Mucosa of rectum (tissue), 2 donors: Measurements from ENCODE around the gene MME.
"Not testable (repeated sequence)": the region's sequence is repeated elsewhere in the genome, so short reads cannot be mapped to it uniquely, and the experiment has no call there.

Experiments
- H3K27ac ChIP-seq, 2 donors: one replicate each; pipeline ENCODE4 v1.7.0; 2013; ENCODE audit warnings: inconsistent platforms in 2 of 2, low read depth in 2 of 2, low read length in 2 of 2
- H3K27me3 ChIP-seq, 2 donors: one replicate each; pipeline ENCODE4 v1.7.0; 2013; ENCODE audit warnings: low read length in 2 of 2; ENCODE audit not compliant: control insufficient read depth in 2 of 2, insufficient read depth in 2 of 2
- H3K36me3 ChIP-seq, 2 donors: one replicate each; pipeline ENCODE4 v1.7.0; 2013; ENCODE audit warnings: low read length in 2 of 2; ENCODE audit not compliant: control insufficient read depth in 2 of 2, insufficient read depth in 2 of 2
- H3K4me1 ChIP-seq, 2 donors: one replicate each; pipeline ENCODE4 v1.7.0; 2013; ENCODE audit warnings: low read length in 2 of 2, mild to moderate bottlenecking in 1 of 2; ENCODE audit not compliant: control insufficient read depth in 2 of 2, insufficient read depth in 2 of 2
- H3K4me3 ChIP-seq, 2 donors: one replicate each; pipeline ENCODE4 v1.7.0; 2013; ENCODE audit warnings: low read length in 2 of 2
- H3K9ac ChIP-seq, 2 donors: one replicate each; pipeline ENCODE4 v1.7.0; 2013; ENCODE audit warnings: low read length in 2 of 2, low read depth in 1 of 2, mild to moderate bottlenecking in 1 of 2
- H3K9me3 ChIP-seq, 2 donors: one replicate each; pipeline ENCODE4 v1.7.0; 2013; ENCODE audit warnings: low read length in 2 of 2; ENCODE audit not compliant: control insufficient read depth in 2 of 2
- donor health status: healthy.
- donor health status: Normal muscosa, but diverticular disease.

The MME gene

DNA sequence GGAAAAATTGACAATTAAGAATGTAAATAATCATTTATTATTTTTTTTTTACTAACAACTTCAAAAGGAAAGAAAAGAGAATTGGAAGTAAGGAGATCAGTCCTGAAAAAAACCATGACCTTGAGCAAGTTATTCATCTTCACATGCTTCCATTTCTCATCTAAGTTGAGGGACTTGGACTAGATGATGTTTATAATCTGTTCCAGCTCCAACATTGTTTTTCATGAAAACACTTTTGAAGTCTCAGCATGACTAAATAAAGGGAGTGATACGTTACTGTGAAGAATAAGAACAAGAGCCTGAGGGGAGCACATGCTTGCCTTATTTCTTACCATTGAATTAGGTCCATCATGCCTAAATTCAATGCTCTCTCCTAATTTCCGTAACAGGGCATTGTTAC, 117.7 kb downstream of the MME start:
- no peaks in the 10 kb centered on the region for H3K27me3 ChIP-seq
- no peaks in the 10 kb centered on the region for H3K36me3 ChIP-seq
- no peaks in the 10 kb centered on the region for H3K4me1 ChIP-seq
- H3K9ac ChIP-seq: no peak overlapping the region
- H3K27ac ChIP-seq: no peak overlapping the region
- no peak overlapping the region for H3K4me3 ChIP-seq
- no peaks in the 10 kb centered on the region for H3K9me3 ChIP-seq

DNA sequence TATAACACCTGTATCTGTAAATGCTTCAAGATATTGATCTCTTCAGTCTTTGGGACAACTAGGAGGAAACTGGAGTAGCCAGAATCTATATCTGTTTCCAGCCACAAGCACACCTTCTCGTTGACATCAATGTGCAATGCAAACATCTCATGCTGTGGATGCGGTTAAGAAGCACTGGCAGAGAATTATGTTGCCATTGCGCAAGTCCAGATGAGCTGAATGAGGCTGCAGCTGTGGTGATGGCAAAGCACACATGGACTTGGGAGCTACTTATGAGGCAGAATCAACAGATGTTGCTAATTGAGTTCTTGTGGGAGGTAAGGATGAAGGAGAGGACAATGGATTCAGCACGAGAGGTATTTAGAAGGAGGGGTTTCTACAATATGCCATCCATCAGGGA, 122.5 kb downstream of the MME start:
- Histone ChIP-seq H3K27me3 (no peaks in the 10 kb centered on the region), H3K36me3 (no peaks in the 10 kb centered on the region), H3K4me1 (no peaks in the 10 kb centered on the region), H3K9me3 (no peaks in the 10 kb centered on the region), H3K4me3 (no peak overlapping the region), H3K27ac (no peak overlapping the region), H3K9ac (no peak overlapping the region)

DNA sequence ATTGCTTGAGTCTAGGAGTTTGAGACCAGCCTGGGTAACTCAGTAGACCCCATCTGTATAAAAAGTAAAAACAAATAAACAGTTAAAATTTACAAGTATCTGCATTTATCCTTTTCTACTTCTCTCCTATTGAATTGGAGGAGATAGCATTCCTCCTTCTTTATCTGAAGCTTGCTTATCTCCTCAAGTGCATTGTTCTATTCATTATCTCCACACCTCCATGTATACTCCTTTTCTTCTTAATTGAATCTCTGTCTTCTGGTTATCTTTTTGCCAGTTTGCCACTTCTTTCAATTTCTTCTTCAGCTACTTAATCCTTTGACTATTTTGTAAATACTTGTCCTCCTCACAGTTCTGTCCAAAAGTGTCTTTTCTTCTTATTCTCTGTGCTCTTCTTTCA, 124.7 kb downstream of the MME start:
- H3K27ac ChIP-seq: no peak overlapping the region
- H3K36me3 ChIP-seq: no peaks in the 10 kb centered on the region
- H3K9me3 ChIP-seq: no peaks in the 10 kb centered on the region
- no peak overlapping the region for H3K9ac ChIP-seq
- H3K4me1 ChIP-seq: no peaks in the 10 kb centered on the region
- H3K4me3 ChIP-seq: no peak overlapping the region
- H3K27me3 ChIP-seq: no peaks in the 10 kb centered on the region

DNA sequence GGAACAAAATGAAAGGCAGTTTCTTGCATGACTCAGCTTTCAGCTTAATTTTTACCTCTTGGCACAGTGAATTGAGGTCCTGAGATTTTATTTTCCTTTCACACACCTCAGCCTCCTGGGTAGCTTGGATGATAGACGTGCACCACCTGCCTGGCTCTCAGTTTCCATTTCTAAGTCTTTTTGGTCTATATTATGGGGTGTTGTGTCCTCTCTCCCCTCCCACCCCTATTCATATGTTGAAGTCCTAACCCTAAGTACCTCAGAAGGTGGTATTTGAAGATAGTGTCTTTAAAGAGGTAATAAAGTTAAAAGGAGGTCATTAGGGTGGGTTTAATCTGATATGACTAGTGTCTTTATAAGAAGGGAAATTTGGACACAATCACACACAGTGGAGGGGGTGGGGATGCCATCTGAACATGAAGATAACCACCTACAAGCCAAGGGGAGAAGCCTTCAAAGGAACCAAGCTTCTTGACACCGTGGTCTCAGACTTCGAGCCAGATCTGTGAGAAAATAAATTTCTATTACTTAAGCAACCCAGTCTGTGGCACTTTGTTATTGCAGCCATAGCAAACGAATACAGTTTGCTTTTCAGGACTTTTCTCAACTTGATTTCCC, 128.2 kb downstream of the MME start:
- Histone ChIP-seq H3K9me3 (no peaks in the 10 kb centered on the region), H3K9ac (no peak overlapping the region), H3K27ac (no peak overlapping the region), H3K4me1 (no peaks in the 10 kb centered on the region), H3K4me3 (no peak overlapping the region), H3K36me3 (no peaks in the 10 kb centered on the region), H3K27me3 (no peaks in the 10 kb centered on the region)

DNA sequence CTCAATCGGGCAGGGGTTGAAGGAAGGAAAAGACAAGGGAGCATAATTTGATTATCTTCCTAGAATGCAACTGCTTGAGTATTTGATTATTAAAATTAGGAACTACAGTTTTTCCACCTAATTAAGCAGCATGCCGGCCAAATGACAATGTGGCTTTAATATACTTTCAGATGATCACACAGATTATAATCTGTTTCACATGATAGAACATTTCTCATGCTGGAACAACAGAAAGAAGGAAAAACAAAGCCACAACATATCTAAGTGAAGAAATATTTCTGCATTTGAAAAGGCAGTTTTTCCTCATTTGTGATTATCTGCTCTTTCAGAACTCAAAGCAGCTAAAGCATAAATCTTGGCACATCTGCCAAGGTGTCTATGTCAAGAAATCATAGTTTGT, 130.6 kb downstream of the MME start:
- Histone ChIP-seq H3K27ac (no peak overlapping the region), H3K4me3 (no peak overlapping the region), H3K9me3 (no peaks in the 10 kb centered on the region), H3K27me3 (no peaks in the 10 kb centered on the region), H3K36me3 (no peaks in the 10 kb centered on the region), H3K4me1 (no peaks in the 10 kb centered on the region), H3K9ac (no peak overlapping the region)

DNA sequence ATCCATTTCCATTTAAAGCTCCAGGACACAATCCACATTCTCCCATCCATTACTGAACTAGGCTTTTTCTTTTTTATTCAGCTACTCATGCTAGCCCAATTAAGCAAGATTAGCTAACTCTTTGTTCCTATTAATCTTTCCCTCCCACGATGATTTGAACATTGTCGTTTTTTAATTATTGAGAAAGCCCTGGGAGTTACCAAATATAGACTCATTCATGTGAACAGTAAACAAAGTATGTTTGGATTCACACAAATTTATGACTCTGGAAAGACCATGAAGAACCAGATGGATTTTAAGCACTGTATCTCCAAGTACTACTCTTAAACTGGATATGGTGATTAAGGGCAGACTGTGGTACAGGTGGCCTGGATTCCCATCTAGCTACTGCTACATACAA, 131.1 kb downstream of the MME start:
- Histone ChIP-seq H3K9ac (no peak overlapping the region), H3K9me3 (no peaks in the 10 kb centered on the region), H3K27me3 (no peaks in the 10 kb centered on the region), H3K4me3 (no peak overlapping the region), H3K4me1 (no peaks in the 10 kb centered on the region), H3K36me3 (no peaks in the 10 kb centered on the region), H3K27ac (no peak overlapping the region)

DNA sequence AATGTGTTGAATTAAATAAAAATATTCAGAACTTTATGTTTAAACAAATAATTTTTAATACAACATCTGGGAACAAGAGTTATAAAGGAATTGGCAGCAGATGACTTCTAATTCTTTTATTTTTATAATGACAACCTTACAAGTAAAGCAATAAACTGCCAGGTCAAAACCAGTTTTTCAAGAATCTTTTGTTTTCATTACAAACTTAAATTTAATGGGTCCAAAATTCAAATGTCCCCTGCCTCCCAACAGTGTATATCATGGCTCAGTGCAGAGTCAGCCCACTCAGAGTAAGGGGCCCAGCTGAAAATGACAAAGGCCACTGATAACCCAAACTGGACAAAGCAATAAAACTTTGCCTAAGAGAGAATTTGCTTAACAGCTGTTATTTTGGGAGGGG, 131.8 kb downstream of the MME start:
- no peak overlapping the region for H3K27ac ChIP-seq
- no peaks in the 10 kb centered on the region for H3K4me1 ChIP-seq
- H3K9me3 ChIP-seq: no peaks in the 10 kb centered on the region
- H3K4me3 ChIP-seq: no peak overlapping the region
- H3K36me3 ChIP-seq: no peaks in the 10 kb centered on the region
- H3K27me3 ChIP-seq: no peaks in the 10 kb centered on the region
- H3K9ac ChIP-seq: no peak overlapping the region

DNA sequence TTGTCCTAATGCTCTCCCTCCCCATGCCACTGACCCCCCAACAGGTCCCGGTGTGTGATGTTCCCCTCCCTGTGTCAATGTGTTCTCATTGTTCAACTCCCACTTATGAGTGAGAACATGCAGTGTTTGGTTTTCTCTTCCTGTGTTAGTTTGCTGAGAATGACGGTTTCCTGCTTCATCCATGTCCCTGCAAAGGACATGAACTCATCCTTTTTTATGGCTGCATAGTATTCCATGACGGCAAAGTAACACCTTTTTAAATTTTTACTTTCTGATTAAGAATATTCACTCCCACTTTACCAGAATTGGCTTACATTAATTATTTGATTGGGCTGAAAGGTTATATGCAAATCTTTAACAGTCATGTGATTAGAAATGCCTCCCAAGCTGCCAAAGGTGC, 135.9 kb downstream of the MME start:
- not testable (repeated sequence) for H3K9me3 ChIP-seq, H3K4me3 ChIP-seq, H3K27ac ChIP-seq, H3K27me3 ChIP-seq, H3K4me1 ChIP-seq, H3K36me3 ChIP-seq, H3K9ac ChIP-seq

DNA sequence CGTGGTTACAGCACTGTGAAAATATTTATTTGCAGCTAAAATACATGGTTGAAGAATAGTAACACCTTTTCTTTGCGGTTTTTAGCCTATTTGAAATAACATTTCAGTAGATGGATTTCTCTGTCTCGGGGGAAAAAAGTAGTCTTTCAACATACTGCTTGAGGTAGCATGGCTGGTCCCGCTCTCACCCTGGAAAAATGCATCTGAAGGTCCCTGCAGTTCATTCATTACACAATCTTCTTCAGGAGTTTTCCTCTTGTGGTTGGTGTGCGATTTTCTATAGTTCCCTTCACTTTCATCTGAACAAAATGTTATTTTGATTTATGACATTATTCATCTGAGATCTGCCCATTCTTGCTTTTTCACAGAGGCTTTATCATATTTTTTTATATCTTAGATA, 137.5 kb downstream of the MME start:
- Histone ChIP-seq H3K9ac (no peak overlapping the region), H3K9me3 (no peaks in the 10 kb centered on the region), H3K27me3 (no peaks in the 10 kb centered on the region), H3K36me3 (no peaks in the 10 kb centered on the region), H3K4me1 (no peaks in the 10 kb centered on the region), H3K4me3 (no peak overlapping the region), H3K27ac (no peak overlapping the region)

DNA sequence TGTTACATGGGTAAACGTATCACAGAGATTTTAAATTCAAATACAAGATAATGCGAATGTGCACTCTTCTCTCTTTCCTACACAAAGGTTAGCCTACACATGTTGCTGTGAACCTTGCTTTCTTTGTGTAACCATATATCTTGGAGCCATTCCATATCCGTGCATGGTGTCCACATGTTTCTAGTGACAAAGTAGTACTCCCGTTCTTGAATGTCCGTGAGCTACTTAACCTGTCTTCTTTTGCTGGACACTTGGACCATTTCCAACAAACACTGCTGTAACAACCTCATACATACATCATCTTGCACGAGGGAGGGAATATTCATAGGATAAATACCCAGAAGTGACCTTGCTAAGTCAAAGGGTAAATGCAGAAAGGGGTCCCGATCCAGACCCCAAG, 138.3 kb downstream of the MME start:
- Histone ChIP-seq H3K27me3 (no peaks in the 10 kb centered on the region), H3K27ac (no peak overlapping the region), H3K36me3 (no peaks in the 10 kb centered on the region), H3K9ac (no peak overlapping the region), H3K4me3 (no peak overlapping the region), H3K9me3 (no peaks in the 10 kb centered on the region), H3K4me1 (no peaks in the 10 kb centered on the region)

DNA sequence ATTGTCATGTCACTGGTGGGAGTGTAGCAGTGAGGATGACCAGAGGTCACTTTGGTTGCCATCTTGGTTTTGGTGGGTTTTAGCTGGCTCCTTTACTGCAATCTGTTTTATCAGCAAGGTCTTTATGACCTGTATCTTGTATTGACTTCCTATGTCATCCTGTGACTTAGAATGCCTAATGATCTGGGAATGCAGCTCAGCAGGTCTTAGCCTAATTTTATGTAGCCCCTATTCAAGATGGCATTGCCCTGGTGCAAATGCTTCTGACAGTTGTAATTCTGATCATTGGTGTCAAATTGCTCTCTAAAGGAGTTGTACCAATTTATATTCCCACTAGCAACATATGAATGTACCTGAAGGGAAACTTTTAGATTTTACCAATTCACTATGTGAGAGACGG, 139.0 kb downstream of the MME start:
- H3K9me3 ChIP-seq: no peaks in the 10 kb centered on the region
- H3K4me3 ChIP-seq: no peak overlapping the region
- H3K4me1 ChIP-seq: no peaks in the 10 kb centered on the region
- no peak overlapping the region for H3K9ac ChIP-seq
- no peaks in the 10 kb centered on the region for H3K36me3 ChIP-seq
- no peak overlapping the region for H3K27ac ChIP-seq
- no peaks in the 10 kb centered on the region for H3K27me3 ChIP-seq
